ENCODE data around the gene TAF1B. TPM values are rescaled to one million over a fixed set of nuclear protein-coding genes. Genes with fewer than 3 reads are reported as not detected.
A peak's percentile ranks its signal among the peaks of the same experiment; 100 is the strongest.
"Not testable (repeated sequence)": the region's sequence is repeated elsewhere in the genome, so short reads cannot be mapped to it uniquely, and the experiment has no call there.

The TAF1B gene
- total RNA-seq, 1 donor from 2014 or later, result 86.3 TPM

DNA sequence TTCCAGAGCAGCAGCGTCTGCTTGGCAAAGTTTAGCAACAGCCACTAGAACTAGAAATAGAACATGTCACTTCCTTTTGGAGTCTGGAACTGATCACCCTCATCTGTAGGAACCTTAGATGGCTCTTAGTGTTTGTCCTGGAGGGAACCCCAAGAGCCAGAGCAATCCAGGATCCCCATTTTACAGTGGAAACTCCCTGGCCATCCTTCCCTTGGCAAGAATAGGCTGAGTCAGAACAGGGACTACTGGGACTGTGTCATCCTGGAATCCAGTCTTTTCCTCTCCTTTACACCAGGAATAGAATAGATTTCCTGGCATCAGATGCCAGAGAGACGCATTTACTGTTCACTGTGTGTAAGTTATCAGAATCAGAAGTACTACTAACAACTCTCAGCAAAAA, 75.0 kb downstream of the TAF1B start:
- H3K4me3 ChIP-seq, result no peak overlapping the region
- DNase-seq (ENCODE audit: low spot score), result no peak
- no peaks in the 10 kb centered on the region for H4K20me1 ChIP-seq (ENCODE audit: low read depth)
- H3K27ac ChIP-seq, result no peak overlapping the region
- H3K9me3 ChIP-seq (ENCODE audit: low read depth), result no peaks in the 10 kb centered on the region
- H2AFZ ChIP-seq (replicated peaks), result no peak overlapping the region
- TF ChIP-seq EZH2phosphoT487 (IDR thresholded peaks at IDR 0.05), result no peak
- TF ChIP-seq, protein P1, sequence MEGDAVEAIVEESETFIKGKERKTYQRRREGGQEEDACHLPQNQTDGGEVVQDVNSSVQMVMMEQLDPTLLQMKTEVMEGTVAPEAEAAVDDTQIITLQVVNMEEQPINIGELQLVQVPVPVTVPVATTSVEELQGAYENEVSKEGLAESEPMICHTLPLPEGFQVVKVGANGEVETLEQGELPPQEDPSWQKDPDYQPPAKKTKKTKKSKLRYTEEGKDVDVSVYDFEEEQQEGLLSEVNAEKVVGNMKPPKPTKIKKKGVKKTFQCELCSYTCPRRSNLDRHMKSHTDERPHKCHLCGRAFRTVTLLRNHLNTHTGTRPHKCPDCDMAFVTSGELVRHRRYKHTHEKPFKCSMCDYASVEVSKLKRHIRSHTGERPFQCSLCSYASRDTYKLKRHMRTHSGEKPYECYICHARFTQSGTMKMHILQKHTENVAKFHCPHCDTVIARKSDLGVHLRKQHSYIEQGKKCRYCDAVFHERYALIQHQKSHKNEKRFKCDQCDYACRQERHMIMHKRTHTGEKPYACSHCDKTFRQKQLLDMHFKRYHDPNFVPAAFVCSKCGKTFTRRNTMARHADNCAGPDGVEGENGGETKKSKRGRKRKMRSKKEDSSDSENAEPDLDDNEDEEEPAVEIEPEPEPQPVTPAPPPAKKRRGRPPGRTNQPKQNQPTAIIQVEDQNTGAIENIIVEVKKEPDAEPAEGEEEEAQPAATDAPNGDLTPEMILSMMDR (IDR thresholded peaks at IDR 0.05), result no peak
- no peak for TF ChIP-seq EZH2 (IDR thresholded peaks at IDR 0.05)
- no peaks in the 10 kb centered on the region for H3K79me2 ChIP-seq (ENCODE audit: low read depth)
- H3K4me3 Mint-ChIP-seq, result no peak overlapping the region
- peaks cover 6% of the 10 kb centered on the region for H3K4me1 Mint-ChIP-seq
- H3K27ac Mint-ChIP-seq, result no peak overlapping the region
- no peaks in the 10 kb centered on the region for H3F3A ChIP-seq (ENCODE audit: low read depth)
- no peaks in the 10 kb centered on the region for H3K27me3 Mint-ChIP-seq (ENCODE audit: insufficient read depth, low read depth)
- H3K4me1 ChIP-seq, result no peaks in the 10 kb centered on the region
- H3K4me2 ChIP-seq, result no peak overlapping the region
- no peaks in the 10 kb centered on the region for H3K27me3 ChIP-seq
- H3K9me3 Mint-ChIP-seq, result no peaks in the 10 kb centered on the region
- no peak overlapping the region for H3K9ac ChIP-seq
- H3K36me3 ChIP-seq, result no peaks in the 10 kb centered on the region
- peaks cover 28% of the 10 kb centered on the region for H3K36me3 Mint-ChIP-seq

- no peak overlapping the region for H2AFZ ChIP-seq (replicated peaks)
- no peaks in the 10 kb centered on the region for H4K20me1 ChIP-seq (ENCODE audit: low read depth)
- no peak overlapping the region for H3K9ac ChIP-seq
- Mint-ChIP-seq H3K4me1 (peaks cover 8% of the 10 kb centered on the region), H3K36me3 (peaks cover 26% of the 10 kb centered on the region), H3K9me3 (no peaks in the 10 kb centered on the region), H3K27me3 (ENCODE audit: insufficient read depth, low read depth) (no peaks in the 10 kb centered on the region), H3K4me3 (no peak overlapping the region), H3K27ac (no peak overlapping the region)
- no peaks in the 10 kb centered on the region for H3K36me3 ChIP-seq
- H3K27ac ChIP-seq, result no peak overlapping the region
- TF ChIP-seq EZH2phosphoT487 (IDR thresholded peaks at IDR 0.05) (no peak), EZH2 (IDR thresholded peaks at IDR 0.05) (no peak)
- TF ChIP-seq, protein P1 (IDR thresholded peaks at IDR 0.05), result no peak
- H3K27me3 ChIP-seq, result no peaks in the 10 kb centered on the region
- no peak overlapping the region for H3K4me3 ChIP-seq
- H3K9me3 ChIP-seq (ENCODE audit: low read depth), result no peaks in the 10 kb centered on the region
- no peak overlapping the region for H3K4me2 ChIP-seq
- H3K79me2 ChIP-seq (ENCODE audit: low read depth), result no peaks in the 10 kb centered on the region
- no peaks in the 10 kb centered on the region for H3F3A ChIP-seq (ENCODE audit: low read depth)
- no peaks in the 10 kb centered on the region for H3K4me1 ChIP-seq
- no peak for DNase-seq (ENCODE audit: low spot score)
Observed at GRCh38 chr2:9919512-9919911, 76.2 kb downstream of the TAF1B start.

GRCh38 chr2:9927020-9927419, 83.7 kb downstream of the TAF1B start:
- H3K36me3 ChIP-seq; H3K9me3 Mint-ChIP-seq; H4K20me1 ChIP-seq (ENCODE audit: low read depth); H3K4me1 Mint-ChIP-seq; H3K4me3 Mint-ChIP-seq; H3K79me2 ChIP-seq (ENCODE audit: low read depth); H3K4me1 ChIP-seq; H3K27ac ChIP-seq; H3K4me3 ChIP-seq; H3K27ac Mint-ChIP-seq; H3K9me3 ChIP-seq (ENCODE audit: low read depth); H3K4me2 ChIP-seq; H3K9ac ChIP-seq; H3K27me3 Mint-ChIP-seq (ENCODE audit: insufficient read depth, low read depth); H3F3A ChIP-seq (ENCODE audit: low read depth); H2AFZ ChIP-seq (replicated peaks); DNase-seq (ENCODE audit: low spot score); H3K27me3 ChIP-seq: not testable (repeated sequence)
- peaks cover 45% of the 10 kb centered on the region for H3K36me3 Mint-ChIP-seq

- H3K4me1 Mint-ChIP-seq, result peaks cover 15% of the 10 kb centered on the region
- no peaks in the 10 kb centered on the region for H3K27me3 ChIP-seq
- DNase-seq (ENCODE audit: low spot score), result no peak
- no peaks in the 10 kb centered on the region for H3K9me3 ChIP-seq (ENCODE audit: low read depth)
- H3K4me3 ChIP-seq, result no peak overlapping the region
- H3K36me3 ChIP-seq, result peaks cover 13% of the 10 kb centered on the region
- H3K27ac ChIP-seq, result peak overlapping the region; percentile 53
- no peaks in the 10 kb centered on the region for H3F3A ChIP-seq (ENCODE audit: low read depth)
- H2AFZ ChIP-seq (replicated peaks), result no peak overlapping the region
- peaks cover 18% of the 10 kb centered on the region for H3K36me3 Mint-ChIP-seq
- no peaks in the 10 kb centered on the region for H3K27me3 Mint-ChIP-seq (ENCODE audit: insufficient read depth, low read depth)
- H3K27ac Mint-ChIP-seq, result no peak overlapping the region
- H3K9ac ChIP-seq, result no peak overlapping the region
- no peak overlapping the region for H3K4me2 ChIP-seq
- H4K20me1 ChIP-seq (ENCODE audit: low read depth), result no peaks in the 10 kb centered on the region
- H3K4me1 ChIP-seq, result peaks cover 13% of the 10 kb centered on the region
- no peak overlapping the region for H3K4me3 Mint-ChIP-seq
- TF ChIP-seq EZH2 (IDR thresholded peaks at IDR 0.05), result no peak
- TF ChIP-seq, protein P1 (IDR thresholded peaks at IDR 0.05), result no peak
- TF ChIP-seq EZH2phosphoT487 (IDR thresholded peaks at IDR 0.05), result no peak
- H3K9me3 Mint-ChIP-seq, result no peaks in the 10 kb centered on the region
- no peaks in the 10 kb centered on the region for H3K79me2 ChIP-seq (ENCODE audit: low read depth)
Observed at GRCh38 chr2:9937258-9937657, 94.0 kb downstream of the TAF1B start.

Data from neural progenitor cell (in vitro differentiated cells).